ENCODE measurements around the gene PRM2. TPM values are rescaled to one million over a fixed set of nuclear protein-coding genes. Genes with fewer than 3 reads are reported as not detected.

PRM2 gene
- total and polyA plus RNA-seq, 2 experiments from 2014 or later = not detected

DNA sequence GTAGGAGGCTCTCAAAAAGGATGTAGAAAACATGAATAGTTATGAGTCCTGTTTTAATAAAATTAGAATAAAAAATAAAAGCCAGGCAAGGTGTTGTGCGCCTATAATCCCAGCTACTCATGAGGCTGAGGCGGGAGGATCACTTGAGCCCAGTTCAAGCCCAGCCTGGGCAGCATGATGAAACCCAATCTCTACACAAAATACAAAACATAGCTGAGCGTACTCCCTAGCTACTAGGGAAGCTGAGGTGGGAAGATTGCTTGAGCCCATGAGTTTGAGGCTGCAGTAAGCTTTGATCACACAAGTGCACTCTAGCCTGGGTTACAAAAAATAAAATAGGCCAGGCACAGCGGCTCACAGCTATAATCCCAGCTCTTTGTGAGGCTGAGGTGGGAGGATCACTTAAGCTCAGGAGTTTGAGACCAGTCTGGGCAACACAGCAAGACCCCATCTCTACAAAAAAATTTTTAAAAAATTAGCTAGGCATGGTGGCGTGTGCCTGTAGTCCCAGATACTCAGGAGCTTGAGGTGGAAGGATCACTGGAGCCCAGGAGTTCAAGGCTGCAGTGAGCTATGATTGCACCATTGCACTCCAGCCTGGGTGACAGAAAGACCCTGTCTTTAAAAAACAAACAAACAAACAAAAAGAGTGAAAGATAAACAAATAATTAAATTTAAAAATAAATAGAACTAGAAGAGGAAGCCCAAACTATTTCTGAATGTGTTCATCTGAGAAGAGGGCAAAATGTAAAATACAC, 22.0 kb upstream of the PRM2 start (continued):
- TF ChIP-seq, protein P1, sequence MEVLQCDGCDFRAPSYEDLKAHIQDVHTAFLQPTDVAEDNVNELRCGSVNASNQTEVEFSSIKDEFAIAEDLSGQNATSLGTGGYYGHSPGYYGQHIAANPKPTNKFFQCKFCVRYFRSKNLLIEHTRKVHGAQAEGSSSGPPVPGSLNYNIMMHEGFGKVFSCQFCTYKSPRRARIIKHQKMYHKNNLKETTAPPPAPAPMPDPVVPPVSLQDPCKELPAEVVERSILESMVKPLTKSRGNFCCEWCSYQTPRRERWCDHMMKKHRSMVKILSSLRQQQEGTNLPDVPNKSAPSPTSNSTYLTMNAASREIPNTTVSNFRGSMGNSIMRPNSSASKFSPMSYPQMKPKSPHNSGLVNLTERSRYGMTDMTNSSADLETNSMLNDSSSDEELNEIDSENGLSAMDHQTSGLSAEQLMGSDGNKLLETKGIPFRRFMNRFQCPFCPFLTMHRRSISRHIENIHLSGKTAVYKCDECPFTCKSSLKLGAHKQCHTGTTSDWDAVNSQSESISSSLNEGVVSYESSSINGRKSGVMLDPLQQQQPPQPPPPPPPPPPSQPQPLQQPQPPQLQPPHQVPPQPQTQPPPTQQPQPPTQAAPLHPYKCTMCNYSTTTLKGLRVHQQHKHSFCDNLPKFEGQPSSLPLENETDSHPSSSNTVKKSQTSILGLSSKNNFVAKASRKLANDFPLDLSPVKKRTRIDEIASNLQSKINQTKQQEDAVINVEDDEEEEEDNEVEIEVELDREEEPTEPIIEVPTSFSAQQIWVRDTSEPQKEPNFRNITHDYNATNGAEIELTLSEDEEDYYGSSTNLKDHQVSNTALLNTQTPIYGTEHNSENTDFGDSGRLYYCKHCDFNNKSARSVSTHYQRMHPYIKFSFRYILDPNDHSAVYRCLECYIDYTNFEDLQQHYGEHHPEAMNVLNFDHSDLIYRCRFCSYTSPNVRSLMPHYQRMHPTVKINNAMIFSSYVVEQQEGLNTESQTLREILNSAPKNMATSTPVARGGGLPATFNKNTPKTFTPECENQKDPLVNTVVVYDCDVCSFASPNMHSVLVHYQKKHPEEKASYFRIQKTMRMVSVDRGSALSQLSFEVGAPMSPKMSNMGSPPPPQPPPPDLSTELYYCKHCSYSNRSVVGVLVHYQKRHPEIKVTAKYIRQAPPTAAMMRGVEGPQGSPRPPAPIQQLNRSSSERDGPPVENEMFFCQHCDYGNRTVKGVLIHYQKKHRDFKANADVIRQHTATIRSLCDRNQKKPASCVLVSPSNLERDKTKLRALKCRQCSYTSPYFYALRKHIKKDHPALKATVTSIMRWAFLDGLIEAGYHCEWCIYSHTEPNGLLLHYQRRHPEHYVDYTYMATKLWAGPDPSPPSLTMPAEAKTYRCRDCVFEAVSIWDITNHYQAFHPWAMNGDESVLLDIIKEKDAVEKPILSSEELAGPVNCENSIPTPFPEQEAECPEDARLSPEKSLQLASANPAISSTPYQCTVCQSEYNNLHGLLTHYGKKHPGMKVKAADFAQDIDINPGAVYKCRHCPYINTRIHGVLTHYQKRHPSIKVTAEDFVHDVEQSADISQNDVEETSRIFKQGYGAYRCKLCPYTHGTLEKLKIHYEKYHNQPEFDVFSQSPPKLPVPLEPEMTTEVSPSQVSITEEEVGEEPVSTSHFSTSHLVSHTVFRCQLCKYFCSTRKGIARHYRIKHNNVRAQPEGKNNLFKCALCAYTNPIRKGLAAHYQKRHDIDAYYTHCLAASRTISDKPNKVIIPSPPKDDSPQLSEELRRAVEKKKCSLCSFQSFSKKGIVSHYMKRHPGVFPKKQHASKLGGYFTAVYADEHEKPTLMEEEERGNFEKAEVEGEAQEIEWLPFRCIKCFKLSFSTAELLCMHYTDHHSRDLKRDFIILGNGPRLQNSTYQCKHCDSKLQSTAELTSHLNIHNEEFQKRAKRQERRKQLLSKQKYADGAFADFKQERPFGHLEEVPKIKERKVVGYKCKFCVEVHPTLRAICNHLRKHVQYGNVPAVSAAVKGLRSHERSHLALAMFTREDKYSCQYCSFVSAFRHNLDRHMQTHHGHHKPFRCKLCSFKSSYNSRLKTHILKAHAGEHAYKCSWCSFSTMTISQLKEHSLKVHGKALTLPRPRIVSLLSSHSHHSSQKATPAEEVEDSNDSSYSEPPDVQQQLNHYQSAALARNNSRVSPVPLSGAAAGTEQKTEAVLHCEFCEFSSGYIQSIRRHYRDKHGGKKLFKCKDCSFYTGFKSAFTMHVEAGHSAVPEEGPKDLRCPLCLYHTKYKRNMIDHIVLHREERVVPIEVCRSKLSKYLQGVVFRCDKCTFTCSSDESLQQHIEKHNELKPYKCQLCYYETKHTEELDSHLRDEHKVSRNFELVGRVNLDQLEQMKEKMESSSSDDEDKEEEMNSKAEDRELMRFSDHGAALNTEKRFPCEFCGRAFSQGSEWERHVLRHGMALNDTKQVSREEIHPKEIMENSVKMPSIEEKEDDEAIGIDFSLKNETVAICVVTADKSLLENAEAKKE (CRISPR knock-in tag; IDR thresholded peaks at IDR 0.05) = no peak
- no peak for TF ChIP-seq NANOG (IDR thresholded peaks at IDR 0.05; ENCODE audit: borderline replicate concordance)
- TF ChIP-seq JUNB (IDR thresholded peaks at IDR 0.05; ENCODE audit: unreplicated experiment) = no peak
- no peak for TF ChIP-seq ETS1 (IDR thresholded peaks at IDR 0.05)
- no peak for TF ChIP-seq EZH2 (IDR thresholded peaks at IDR 0.05; ENCODE audit: low read depth, unreplicated experiment)
- no peak for TF ChIP-seq POLR2AphosphoS5 (IDR thresholded peaks at IDR 0.05; ENCODE audit: low read depth)
- no peak for TF ChIP-seq CREB1 (CRISPR knock-in tag; IDR thresholded peaks at IDR 0.05; ENCODE audit: low read depth)
